ENCODE measurements around the gene NRCAM. TPM values are rescaled to one million over a fixed set of nuclear protein-coding genes. Genes with fewer than 3 reads are reported as not detected.

The NRCAM gene
- total and polyA plus RNA-seq, 2 of the 13 experiments (the other 11 are each of a cell fraction or from before 2014, with no cell fraction given), result 0.31 to 0.33 TPM

- ChIA-PET POLR2A (no interaction called here), CTCF (ENCODE audit: low intra/inter-chr PET ratio, low total read pairs) (no interaction called here)
- in situ Hi-C loops (cut with HindIII; ENCODE audit: extremely low pct_ligation_motif_present, low pct_unique_long_range_greater_than_20kb), result no loop called here
- no peak for DNase-seq (ENCODE audit: low spot score)
- no peaks in the 10 kb centered on the region for H4K20me1 ChIP-seq (ENCODE audit: insufficient read depth, low read length)
- intact Hi-C loops (cut with micrococcal nuclease; ENCODE audit: unreplicated experiment), result no loop called here
- H3K36me3 ChIP-seq (replicated peaks in 1 of 2; ENCODE audit: control insufficient read depth in 1 of 2, insufficient read depth in 2 of 2, low read length in 2 of 2), result no peaks in the 10 kb centered on the region
- no TSS peak for BruUV-seq (replicated peaks)
- FAIRE-seq, result no peak
- no peak overlapping the region for H3K27ac ChIP-seq (ENCODE audit: extremely low read length, insufficient read depth, low read length)
- H3K79me2 ChIP-seq (ENCODE audit: insufficient read depth, low read length), result no peaks in the 10 kb centered on the region
- no peak overlapping the region for H3K9ac ChIP-seq (ENCODE audit: insufficient read depth, low read depth, low read length)
- H3K4me2 ChIP-seq (ENCODE audit: low read depth, low read length), result no peak overlapping the region
- no peaks in the 10 kb centered on the region for H3K9me3 ChIP-seq (ENCODE audit: low read length)
- H3K27me3 ChIP-seq (ENCODE audit: control insufficient read depth in 1 of 2, insufficient read depth in 2 of 2, low read length in 2 of 2), result no peaks in the 10 kb centered on the region
- 94% methylated on average over 3 of the region's 3 CpGs for WGBS (ENCODE audit: low lambda C conversion rate)
- no peak overlapping the region for H2AFZ ChIP-seq (ENCODE audit: low read length)
- H3K4me3 ChIP-seq (replicated peaks in 1 of 3; ENCODE audit: insufficient read depth in 1 of 3, low read depth in 2 of 3, low read length in 3 of 3), result no peak overlapping the region
- peaks cover 21% of the 10 kb centered on the region for H3K4me1 ChIP-seq (ENCODE audit: insufficient read depth, low read length)
- TF ChIP-seq ZNF350 (CRISPR knock-in tag; IDR thresholded peaks at IDR 0.05; ENCODE audit: borderline replicate concordance, low read depth) (no peak), ATF7-NPFF (CRISPR knock-in tag; IDR thresholded peaks at IDR 0.05; ENCODE audit: low read depth) (no peak), HINFP (CRISPR knock-in tag; IDR thresholded peaks at IDR 0.05; ENCODE audit: low read depth) (no peak)
- no peak for ATAC-seq
Observed at GRCh38 chr7:108210796-108211195, 245.4 kb downstream of the NRCAM start.

GRCh38 chr7:108205311-108205710 lies 250.9 kb downstream of the NRCAM start:
- in situ Hi-C loops (cut with HindIII; ENCODE audit: extremely low pct_ligation_motif_present, low pct_unique_long_range_greater_than_20kb) (no loop called here), intact Hi-C loops (cut with micrococcal nuclease; ENCODE audit: unreplicated experiment) (no loop called here)
- TF ChIP-seq HCFC1 (IDR thresholded peaks at IDR 0.05; ENCODE audit: low read depth, low read length), result no peak
- TF ChIP-seq BRD4 (CRISPR knock-in tag; IDR thresholded peaks at IDR 0.05), result no peak
- TF ChIP-seq POLR2G (IDR thresholded peaks at IDR 0.05; ENCODE audit: low read depth, low read length), result no peak
- no peak for TF ChIP-seq ZGPAT (CRISPR knock-in tag; IDR thresholded peaks at IDR 0.05)
- TF ChIP-seq ZNF781 (CRISPR knock-in tag; IDR thresholded peaks at IDR 0.05; ENCODE audit: borderline replicate concordance, not compliant biosample characterization), result no peak
- no peak for TF ChIP-seq ZNF772 (CRISPR knock-in tag; IDR thresholded peaks at IDR 0.05)
- no peak for TF ChIP-seq SMAD1 (CRISPR knock-in tag; IDR thresholded peaks at IDR 0.05; ENCODE audit: borderline replicate concordance, low read depth)
- TF ChIP-seq ZSCAN12 (CRISPR knock-in tag; IDR thresholded peaks at IDR 0.05), result no peak
- no peak for TF ChIP-seq ZNF597 (CRISPR knock-in tag; IDR thresholded peaks at IDR 0.05)
- TF ChIP-seq MXI1 (IDR thresholded peaks at IDR 0.05; ENCODE audit: borderline replicate concordance, low read depth, low read length), result no peak
- no peak for TF ChIP-seq ZNF451 (CRISPR knock-in tag; IDR thresholded peaks at IDR 0.05)
- Histone ChIP-seq H2AFZ (ENCODE audit: low read length) (no peak overlapping the region), H3K9ac (ENCODE audit: insufficient read depth, low read depth, low read length) (no peak overlapping the region), H3K4me3 (replicated peaks in 1 of 3; ENCODE audit: insufficient read depth in 1 of 3, low read depth in 2 of 3, low read length in 3 of 3) (no peak overlapping the region), H3K9me3 (ENCODE audit: low read length) (no peaks in the 10 kb centered on the region), H4K20me1 (ENCODE audit: insufficient read depth, low read length) (no peaks in the 10 kb centered on the region), H3K27me3 (ENCODE audit: control insufficient read depth in 1 of 2, insufficient read depth in 2 of 2, low read length in 2 of 2) (no peaks in the 10 kb centered on the region), H3K79me2 (ENCODE audit: insufficient read depth, low read length) (no peaks in the 10 kb centered on the region), H3K4me1 (ENCODE audit: insufficient read depth, low read length) (peaks cover 11% of the 10 kb centered on the region), H3K36me3 (replicated peaks in 1 of 2; ENCODE audit: control insufficient read depth in 1 of 2, insufficient read depth in 2 of 2, low read length in 2 of 2) (no peaks in the 10 kb centered on the region), H3K27ac (ENCODE audit: extremely low read length, insufficient read depth, low read length) (no peak overlapping the region), H3K4me2 (ENCODE audit: low read depth, low read length) (no peak overlapping the region)
- no peak for FAIRE-seq
- no TSS peak for BruUV-seq (replicated peaks)
- ATAC-seq, result no peak
- no peak for DNase-seq (ENCODE audit: low spot score)
- CTCF ChIA-PET (ENCODE audit: low intra/inter-chr PET ratio, low total read pairs), result no interaction called here
- POLR2A ChIA-PET, result no interaction called here

All from HepG2 (cell line).